Effector memory CD4-positive, alpha-beta T cell (primary cell): ENCODE data around the gene RPS27A.
"Not testable (repeated sequence)": the region's sequence is repeated elsewhere in the genome, so short reads cannot be mapped to it uniquely, and the experiment has no call there.

Source experiments
- DNase-seq, 3 donors: peaks; one replicate each; pipeline ENCODE4 v3.0.0-alpha.2; 2020
- H3K27ac ChIP-seq: 2 replicates; pipeline ENCODE4 v1.7.0; 2013; ENCODE audit warnings: mild to moderate bottlenecking, low read length, moderate library complexity; ENCODE audit not compliant: insufficient read depth, poor library complexity, severe bottlenecking
- H3K27me3 ChIP-seq: replicated peaks from 2 replicates; pipeline ENCODE4 v1.7.0; 2013; ENCODE audit warnings: mild to moderate bottlenecking, low read length; ENCODE audit not compliant: insufficient read depth, control insufficient read depth, poor library complexity, severe bottlenecking
- H3K36me3 ChIP-seq: 2 replicates; pipeline ENCODE4 v1.7.0; 2013; ENCODE audit warnings: mild to moderate bottlenecking, low read length, moderate library complexity; ENCODE audit not compliant: control insufficient read depth, insufficient read depth
- H3K4me1 ChIP-seq: 2 replicates; pipeline ENCODE4 v1.7.0; 2013; ENCODE audit warnings: low read length, mild to moderate bottlenecking; ENCODE audit not compliant: control insufficient read depth, insufficient read depth, poor library complexity, severe bottlenecking
- H3K4me3 ChIP-seq: 2 replicates; pipeline ENCODE4 v1.7.0; 2013; ENCODE audit warnings: low read length, low read depth, mild to moderate bottlenecking; ENCODE audit not compliant: insufficient read depth, poor library complexity, severe bottlenecking
- H3K9me3 ChIP-seq: 2 replicates; pipeline ENCODE4 v1.7.0; 2013; ENCODE audit warnings: mild to moderate bottlenecking, low read length, moderate library complexity; ENCODE audit not compliant: control insufficient read depth
- total RNA-seq, 3 donors: gene quantifications; one replicate each; lab custom pipeline; 2026; lab: John Stamatoyannopoulos, UW

RPS27A gene
- 1,120 to 1,605 (median 1,323) reads per million in 3 donors for total RNA-seq

GRCh38 chr2:55232084-55232862 is at the start of gene RPS27A, which contains the start of gene CLHC1:
TSS of gene RPS27A (plus strand) at chr2:55232688. CDS start at chr2:55232825, 137 bp downstream.
TSS of gene CLHC1 (minus strand) at chr2:55232293. CDS start at chr2:55222411, 9,882 bp downstream.
- peak; percentile 82 to 89 (median 87) for DNase-seq

GRCh38 chr2:55186837-55187236 is 45.7 kb upstream of the RPS27A start:
- H3K9me3 ChIP-seq, H3K36me3 ChIP-seq, H3K4me3 ChIP-seq, H3K4me1 ChIP-seq, DNase-seq, H3K27me3 ChIP-seq, H3K27ac ChIP-seq: not testable (repeated sequence)

More at GRCh38 chr2:55232084-55232862, at the start of gene RPS27A, which contains the start of gene CLHC1:
- H3K4me1 ChIP-seq: peaks cover 17% of the 10 kb centered on the region
- H3K27ac ChIP-seq: peak within 1 kb of the TSS; percentile 98
- peaks cover 31% of the 10 kb centered on the region for H3K36me3 ChIP-seq
- peak within 1 kb of the TSS; percentile 85 for H3K4me3 ChIP-seq
- H3K27me3 ChIP-seq: no peaks in the 10 kb centered on the region
- H3K9me3 ChIP-seq: no peaks in the 10 kb centered on the region

- not testable (repeated sequence) for H3K9me3 ChIP-seq
These were observed 40.6 kb upstream of the RPS27A start for GRCh38 chr2:55191888-55192287.

DNA sequence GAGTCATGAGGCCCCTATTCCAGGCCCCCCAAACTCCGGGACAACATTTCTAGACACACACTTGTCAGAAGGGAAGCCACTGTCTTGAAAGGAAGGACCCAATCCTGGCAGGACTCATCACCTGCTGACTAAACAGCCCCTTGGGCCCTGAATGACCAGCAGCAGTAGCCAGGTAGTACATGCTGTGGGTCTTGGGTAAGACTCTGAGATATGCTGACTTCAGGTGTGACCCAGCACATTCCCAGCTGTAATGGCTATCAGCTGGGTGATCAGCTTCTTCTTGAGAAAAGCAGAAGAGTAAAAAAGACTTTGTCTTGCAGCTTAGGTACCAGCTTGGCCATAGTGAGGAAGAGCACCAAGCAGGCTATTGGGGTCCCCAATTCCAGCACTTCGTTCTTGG is 36.0 kb upstream of the RPS27A start:
- no peak overlapping the region for H3K4me3 ChIP-seq
- H3K36me3 ChIP-seq: no peaks in the 10 kb centered on the region
- H3K27me3 ChIP-seq: no peaks in the 10 kb centered on the region
- H3K4me1 ChIP-seq: no peaks in the 10 kb centered on the region
- no peak for DNase-seq
- H3K27ac ChIP-seq: no peak overlapping the region
- H3K9me3 ChIP-seq: no peaks in the 10 kb centered on the region

More at GRCh38 chr2:55191888-55192287, 40.6 kb upstream of the RPS27A start:
- H3K4me1 ChIP-seq, H3K27ac ChIP-seq, H3K27me3 ChIP-seq, DNase-seq, H3K36me3 ChIP-seq, H3K4me3 ChIP-seq: not testable (repeated sequence)

- H3K9me3 ChIP-seq: no peaks in the 10 kb centered on the region
- no peak overlapping the region for H3K27ac ChIP-seq
- H3K4me3 ChIP-seq: no peak overlapping the region
- H3K4me1 ChIP-seq: no peaks in the 10 kb centered on the region
- H3K36me3 ChIP-seq: no peaks in the 10 kb centered on the region
- DNase-seq: no peak
- no peaks in the 10 kb centered on the region for H3K27me3 ChIP-seq
These were observed 32.1 kb upstream of the RPS27A start for GRCh38 chr2:55200416-55200815.

- H3K27me3 ChIP-seq: no peaks in the 10 kb centered on the region
- H3K4me3 ChIP-seq: no peak overlapping the region
- H3K36me3 ChIP-seq: no peaks in the 10 kb centered on the region
- no peak for DNase-seq
- H3K27ac ChIP-seq: no peak overlapping the region
- H3K9me3 ChIP-seq: no peaks in the 10 kb centered on the region
- H3K4me1 ChIP-seq: no peaks in the 10 kb centered on the region
These were observed 28.0 kb upstream of the RPS27A start for GRCh38 chr2:55204536-55204935.

DNA sequence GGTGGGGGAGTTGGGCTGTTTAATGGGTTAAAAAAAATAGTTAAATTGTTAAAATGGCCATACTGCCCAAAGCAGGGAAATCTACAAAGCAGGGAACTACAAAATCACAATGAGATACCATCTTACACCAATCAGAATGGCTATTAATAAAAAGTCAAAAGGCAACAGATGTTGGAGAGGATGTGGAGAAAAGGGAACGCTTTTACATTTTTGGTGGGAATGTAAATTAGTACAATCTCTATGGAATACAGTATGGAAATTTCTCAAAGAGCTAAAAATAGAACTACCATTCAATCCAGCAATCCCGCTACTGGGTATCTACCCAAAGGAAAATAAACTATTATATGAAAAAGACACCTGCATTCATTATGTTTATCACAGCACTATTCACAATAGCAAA is 27.5 kb upstream of the RPS27A start:
- Histone ChIP-seq H3K9me3 (no peaks in the 10 kb centered on the region), H3K27me3 (no peaks in the 10 kb centered on the region), H3K4me1 (no peaks in the 10 kb centered on the region), H3K36me3 (no peaks in the 10 kb centered on the region), H3K27ac (no peak overlapping the region), H3K4me3 (no peak overlapping the region)
- DNase-seq: no peak

DNA sequence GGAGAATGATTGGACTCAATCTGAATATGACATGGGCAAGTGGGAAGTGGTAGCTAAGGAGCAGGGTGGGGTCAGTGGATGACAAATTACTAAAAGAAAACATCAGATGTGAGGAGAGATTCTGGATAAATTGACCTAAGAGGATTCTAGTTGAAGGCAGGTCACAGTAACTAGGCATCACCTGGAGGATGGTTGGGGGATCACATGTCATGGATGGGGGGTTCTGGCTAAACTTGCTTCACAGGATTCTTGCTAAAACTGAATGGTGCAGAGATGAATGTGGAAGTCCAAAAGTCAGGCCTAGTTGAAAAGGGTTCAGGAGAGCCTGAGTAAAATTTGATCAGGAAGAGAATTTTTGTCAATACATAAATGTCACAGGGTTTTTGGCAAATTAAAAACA is 18.7 kb upstream of the RPS27A start:
- Histone ChIP-seq H3K27ac (no peak overlapping the region), H3K36me3 (no peaks in the 10 kb centered on the region), H3K9me3 (no peaks in the 10 kb centered on the region), H3K27me3 (no peaks in the 10 kb centered on the region), H3K4me3 (no peak overlapping the region), H3K4me1 (no peaks in the 10 kb centered on the region)
- no peak for DNase-seq

GRCh38 chr2:55223958-55224760 is 8.3 kb upstream of the RPS27A start:
- Histone ChIP-seq H3K9me3 (no peaks in the 10 kb centered on the region), H3K4me1 (peaks cover 13% of the 10 kb centered on the region), H3K36me3 (no peaks in the 10 kb centered on the region), H3K27ac (no peak overlapping the region), H3K27me3 (no peaks in the 10 kb centered on the region), H3K4me3 (no peak overlapping the region)
- no peak for DNase-seq

DNA sequence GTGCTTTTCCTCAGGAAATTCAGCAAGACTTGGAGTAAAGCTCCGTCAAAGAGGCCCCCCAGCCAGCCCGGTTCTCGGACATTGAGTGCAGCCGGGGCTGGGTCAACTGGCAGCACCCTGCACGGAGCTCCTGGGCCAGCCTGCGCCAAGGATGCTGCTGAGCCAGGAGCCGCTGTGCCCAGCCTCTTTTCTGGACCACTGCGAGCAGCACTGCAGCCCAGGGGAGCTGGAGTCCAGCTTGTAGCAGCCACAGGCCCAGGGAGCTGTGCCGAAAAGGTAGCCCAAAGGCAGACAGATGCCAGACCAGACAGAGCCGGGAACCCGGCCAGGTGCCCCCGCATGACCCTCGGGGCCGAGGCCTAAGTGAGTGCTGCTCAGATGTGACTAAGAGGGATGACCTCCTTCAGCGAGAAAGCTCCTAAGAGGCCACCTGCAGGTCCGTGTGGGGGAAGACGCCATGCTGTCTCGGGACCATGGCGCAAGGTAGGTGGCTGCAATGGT is 7.7 kb upstream of the RPS27A start:
- H3K9me3 ChIP-seq: no peaks in the 10 kb centered on the region
- H3K27ac ChIP-seq: no peak overlapping the region
- H3K4me1 ChIP-seq: peaks cover 13% of the 10 kb centered on the region
- H3K4me3 ChIP-seq: no peak overlapping the region
- no peaks in the 10 kb centered on the region for H3K27me3 ChIP-seq
- DNase-seq: no peak
- H3K36me3 ChIP-seq: no peaks in the 10 kb centered on the region
